Hematopoietic multipotent progenitor cell (in vitro differentiated cells): Measurements from ENCODE around the gene APP. TPM values are rescaled to one million over a fixed set of nuclear protein-coding genes. Genes with fewer than 3 reads are reported as not detected.
A peak's percentile ranks its signal among the peaks of the same experiment; 100 is the strongest.

Experiments
- DNase-seq, 3 donors: peaks; one replicate each; pipeline ENCODE4 v3.0.0-alpha.2; 2011 to 2015; ENCODE audit warnings: low read depth in 2 of 3, low spot score in 2 of 3
- total RNA-seq: library from RNA; depleted of rRNA; stranded (reverse); fragments of >200 nt; gene quantifications from one replicate; pipeline ENCODE4 v1.2.3, GENCODE V29; 2012

APP gene
- total RNA-seq, 1 donor: 126 TPM

GRCh38 chr21:25960402-25960801 lies 210.2 kb downstream of the APP start:
- peak in 2 of 3 donors; percentile 50 to 82 for DNase-seq

DNA sequence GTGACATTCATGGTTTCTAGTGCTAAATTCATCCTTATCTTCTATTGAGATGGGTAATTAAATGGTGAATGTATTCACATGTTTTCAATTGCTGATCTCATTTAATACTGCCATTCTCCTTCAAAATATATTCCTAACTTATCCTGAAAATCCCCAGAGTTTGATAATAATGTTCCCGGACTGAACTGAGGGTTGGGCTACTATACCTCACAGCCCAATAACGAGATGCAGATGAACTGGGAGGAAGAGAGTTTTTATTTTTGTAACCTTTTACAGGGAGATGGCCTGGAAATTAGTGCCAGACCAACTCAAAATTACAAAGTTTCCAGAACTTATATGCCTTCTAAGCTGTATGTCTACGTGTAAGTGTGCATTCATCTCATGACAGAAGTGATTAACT lies 210.8 kb downstream of the APP start:
- DNase-seq: no peak

- DNase-seq: no peak
These were observed 213.4 kb downstream of the APP start for GRCh38 chr21:25956993-25957714.

- DNase-seq: no peak
These were observed 214.9 kb downstream of the APP start for GRCh38 chr21:25955646-25956045.

GRCh38 chr21:25953659-25954058 lies 216.9 kb downstream of the APP start:
- no peak for DNase-seq

DNA sequence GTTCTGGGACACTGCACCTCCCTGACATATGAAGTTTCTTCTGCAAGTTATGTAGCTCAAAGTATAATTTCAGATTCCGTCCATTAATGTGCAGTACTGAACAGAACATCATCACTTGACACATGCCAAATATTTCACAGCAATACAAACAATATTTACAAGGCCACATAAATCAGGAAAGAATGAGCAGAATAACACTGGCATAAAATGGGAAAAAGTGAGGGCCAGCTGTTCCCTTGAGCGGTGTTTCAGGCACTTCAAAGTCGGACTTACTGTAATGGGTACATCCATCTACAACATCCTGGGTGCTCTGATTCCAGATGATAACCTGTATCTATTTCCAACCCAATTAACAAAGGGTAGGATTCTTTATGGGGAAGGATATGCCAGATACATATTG lies 217.4 kb downstream of the APP start:
- no peak for DNase-seq

GRCh38 chr21:25952306-25952705 lies 218.3 kb downstream of the APP start:
- DNase-seq: no peak

GRCh38 chr21:25949701-25950100 lies 220.9 kb downstream of the APP start:
- no peak for DNase-seq

- DNase-seq: no peak
These were observed 225.8 kb downstream of the APP start for GRCh38 chr21:25944672-25945213.

GRCh38 chr21:25944082-25944481 lies 226.5 kb downstream of the APP start:
- DNase-seq: no peak

DNA sequence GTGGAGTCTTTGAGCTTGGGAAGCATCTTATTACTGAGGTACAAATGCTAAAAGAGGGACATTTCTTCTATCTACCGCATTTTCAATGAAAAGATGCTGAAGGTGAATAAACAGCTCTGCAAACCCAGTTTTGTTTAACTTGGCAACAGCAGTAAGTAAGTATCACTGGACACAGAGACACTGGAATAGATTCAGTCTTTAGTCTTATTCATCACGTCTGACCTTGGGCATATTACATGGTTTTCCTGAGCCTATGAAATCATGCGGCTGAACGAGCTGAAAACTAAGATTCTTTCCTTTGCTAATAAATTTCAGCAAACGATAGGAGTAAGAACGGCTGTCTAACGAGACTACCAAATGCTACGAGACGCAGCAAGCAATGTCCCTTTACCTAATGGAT lies 228.4 kb downstream of the APP start:
- DNase-seq: no peak

GRCh38 chr21:25939396-25939761 lies 231.2 kb downstream of the APP start:
- DNase-seq: no peak

DNA sequence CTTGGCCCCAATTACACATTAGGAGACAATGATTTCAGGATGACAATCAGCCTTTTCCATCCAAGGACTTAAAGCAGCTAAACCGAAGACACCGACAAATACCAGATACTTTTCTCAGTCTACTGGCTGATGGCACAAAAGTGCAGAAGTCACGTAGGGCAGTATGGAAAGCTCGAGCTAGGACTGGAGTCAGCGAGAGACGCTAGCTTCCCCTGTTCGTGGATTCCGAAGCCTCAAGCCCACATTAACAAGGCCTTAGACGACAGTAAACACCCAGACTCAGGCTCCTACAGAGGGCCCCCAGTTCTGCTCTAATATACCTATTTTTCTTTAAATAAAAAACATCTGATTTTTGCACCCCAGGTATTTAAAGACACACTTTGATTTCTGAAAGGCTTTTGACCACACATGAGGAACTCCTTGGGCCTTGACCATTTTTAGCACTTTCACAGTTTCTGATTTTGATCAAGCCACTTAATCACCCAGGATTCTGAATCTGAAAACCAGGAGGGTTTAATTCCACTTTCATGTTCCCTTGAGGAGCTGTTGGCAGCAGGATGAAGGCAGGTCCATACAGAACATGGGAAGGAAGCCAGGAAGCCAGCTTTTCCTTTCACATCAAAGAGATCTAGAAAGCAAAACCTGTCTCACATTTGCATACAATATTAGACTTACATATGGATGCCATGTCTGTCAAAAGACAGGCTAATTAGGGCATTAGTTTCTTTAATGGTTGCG lies 231.7 kb downstream of the APP start:
- DNase-seq: no peak

- DNase-seq: no peak
These were observed 233.8 kb downstream of the APP start for GRCh38 chr21:25936776-25937175.

GRCh38 chr21:25934771-25935224 lies 235.8 kb downstream of the APP start:
- peak in 2 of 3 donors; percentile 58 to 66 for DNase-seq

GRCh38 chr21:25934130-25934529 lies 236.4 kb downstream of the APP start:
- DNase-seq: no peak

GRCh38 chr21:25931765-25932164 lies 238.8 kb downstream of the APP start:
- no peak for DNase-seq

DNA sequence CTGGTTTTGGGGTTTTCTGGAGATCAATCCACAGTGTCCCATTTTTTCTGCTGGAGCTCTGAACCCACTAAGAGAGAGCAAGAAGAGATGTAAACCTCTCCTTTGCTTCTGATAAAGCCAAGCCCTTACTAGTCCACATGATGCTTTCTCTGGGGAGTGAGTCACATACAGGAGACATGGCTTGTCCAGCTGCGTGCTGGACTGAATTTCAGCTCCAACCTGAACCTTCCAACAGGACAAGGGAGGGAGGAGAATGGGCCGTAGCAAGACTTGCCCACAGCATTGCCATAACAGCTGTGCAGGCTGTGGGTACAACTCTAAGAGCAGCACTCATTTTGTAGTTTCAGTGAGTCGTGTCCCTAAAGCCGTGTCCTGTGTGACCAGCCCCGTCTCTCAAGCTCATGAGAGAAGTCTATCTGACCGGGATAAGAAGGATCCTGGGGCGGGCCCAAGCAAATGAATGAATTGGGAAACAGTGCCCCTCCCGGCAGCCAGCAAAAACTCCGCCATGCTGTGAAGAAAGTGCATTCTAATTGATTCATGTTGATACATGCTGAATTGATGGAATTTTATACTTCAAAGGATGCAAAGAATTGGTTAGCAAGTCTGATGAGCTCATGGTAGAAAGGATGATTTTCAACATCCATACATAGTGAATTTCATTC lies 240.6 kb downstream of the APP start:
- no peak for DNase-seq

GRCh38 chr21:25927195-25927880 lies 243.2 kb downstream of the APP start:
- DNase-seq: no peak

- peak in 2 of 3 donors; percentile 87 to 94 for DNase-seq
These were observed 244.6 kb downstream of the APP start for GRCh38 chr21:25925936-25926335.
